Glomerular endothelial cell (primary cell): ENCODE data around the gene VPS13A. TPM values are rescaled to one million over a fixed set of nuclear protein-coding genes. Genes with fewer than 3 reads are reported as not detected.
"Not testable (repeated sequence)": the region's sequence is repeated elsewhere in the genome, so short reads cannot be mapped to it uniquely, and the experiment has no call there.

Experiments
- DNase-seq: peaks from one replicate; pipeline ENCODE4 v3.0.0-alpha.2; 2011; ENCODE audit warnings: low read depth, low spot score; ENCODE audit errors: extremely low read depth
- total RNA-seq: library from RNA; depleted of rRNA; stranded (reverse); fragments of >200 nt; gene quantifications from 2 replicates; pipeline ENCODE4 v1.2.3, GENCODE V29; 2015

Gene VPS13A
- total RNA-seq, 1 donor from 2014 or later = 33.8 TPM

DNA sequence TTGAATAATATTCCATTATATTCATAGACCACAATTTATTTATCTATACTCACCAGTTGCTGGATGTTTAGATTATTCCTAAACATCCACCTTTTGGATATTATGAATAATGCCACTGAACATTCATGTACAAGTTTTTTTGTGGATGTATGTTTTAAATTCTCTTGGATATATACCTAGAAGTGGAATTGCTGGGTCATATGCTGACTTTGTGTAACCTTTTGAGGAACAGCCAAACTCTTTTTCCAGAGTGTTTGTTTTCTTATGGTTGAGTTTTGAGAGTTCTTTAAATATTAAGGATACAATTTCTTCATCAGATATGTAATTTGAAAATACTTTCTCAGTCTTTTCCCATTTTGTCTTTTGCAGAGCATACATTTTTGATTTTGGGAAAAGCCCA, 2.7 kb downstream of the VPS13A start:
- DNase-seq = no peak

DNA sequence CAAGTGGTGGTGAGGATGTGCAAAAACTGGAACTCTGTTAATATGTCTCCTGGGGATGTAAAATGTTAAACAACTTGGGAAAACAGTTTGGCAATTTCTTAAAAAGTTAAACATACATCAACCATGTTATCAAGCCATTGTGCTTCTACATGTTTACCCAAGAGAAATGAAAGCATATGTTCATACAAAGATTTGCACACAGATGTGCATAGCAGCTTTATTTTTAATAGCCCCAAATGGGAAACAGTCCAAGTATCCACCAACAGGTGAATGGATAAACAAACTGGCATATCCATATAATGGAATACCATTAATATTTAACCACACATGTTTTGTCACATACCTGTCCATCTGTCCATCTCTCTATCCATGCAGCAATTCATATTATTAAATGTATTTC, 6.2 kb downstream of the VPS13A start:
- DNase-seq = no peak

DNA sequence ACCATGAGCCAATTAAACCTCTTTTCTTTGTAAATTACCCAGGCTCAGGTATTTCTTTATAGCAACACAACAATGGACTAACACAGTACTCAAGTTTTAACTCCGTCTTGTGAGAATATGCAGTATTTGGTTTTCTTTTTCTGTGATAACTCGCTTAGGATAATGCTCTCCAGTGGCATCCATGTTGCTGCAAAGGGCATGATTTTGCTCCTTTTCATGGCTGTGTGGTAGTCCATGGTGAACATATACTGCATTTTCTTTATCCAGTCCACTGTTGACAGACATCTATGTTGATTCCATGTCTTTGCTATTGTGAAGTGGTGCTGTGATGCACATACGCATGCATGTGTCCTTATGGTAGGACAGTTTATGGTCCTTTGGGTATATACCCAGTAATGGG, 10.9 kb downstream of the VPS13A start:
- no peak for DNase-seq

DNA sequence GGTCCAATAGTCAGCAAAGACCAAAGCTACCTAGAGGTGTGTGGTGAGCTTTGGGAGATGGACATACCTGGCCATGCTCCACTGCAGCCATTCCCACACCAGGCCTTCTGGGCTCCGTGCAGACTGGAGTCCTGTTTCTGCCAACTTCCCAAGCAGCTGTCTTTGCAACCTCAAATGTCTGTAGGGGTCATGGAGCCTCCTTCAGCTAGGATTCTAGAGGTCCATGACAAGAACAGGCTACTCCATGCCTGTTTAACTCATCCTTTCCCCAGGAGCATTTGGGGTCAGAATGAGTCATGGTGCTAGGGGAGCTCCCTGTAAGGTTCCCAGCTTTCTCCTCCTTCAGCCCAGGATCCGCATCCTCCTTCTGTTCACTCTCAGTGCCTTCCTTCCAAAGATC, 17.1 kb downstream of the VPS13A start:
- DNase-seq = no peak

DNA sequence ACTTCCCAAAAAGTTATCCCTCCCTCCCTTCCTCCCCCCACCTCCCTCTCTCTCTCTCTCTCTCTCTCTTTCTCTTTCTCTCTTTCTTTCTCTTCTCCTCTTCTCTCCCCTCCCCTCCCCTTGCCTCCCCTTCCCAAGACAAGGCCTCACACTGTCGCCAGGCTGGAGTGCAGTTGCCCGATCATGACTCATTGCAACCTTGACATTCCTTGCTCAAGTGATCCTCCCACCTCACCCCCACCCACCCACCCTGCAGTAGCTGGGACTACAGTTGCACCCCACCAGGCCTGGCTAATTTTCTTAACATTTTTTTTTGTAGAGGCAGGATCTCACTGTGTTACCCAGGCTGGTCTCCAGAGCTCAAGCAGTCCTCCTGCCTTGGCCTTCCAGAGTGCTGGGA, 32.8 kb downstream of the VPS13A start:
- no peak for DNase-seq

DNA sequence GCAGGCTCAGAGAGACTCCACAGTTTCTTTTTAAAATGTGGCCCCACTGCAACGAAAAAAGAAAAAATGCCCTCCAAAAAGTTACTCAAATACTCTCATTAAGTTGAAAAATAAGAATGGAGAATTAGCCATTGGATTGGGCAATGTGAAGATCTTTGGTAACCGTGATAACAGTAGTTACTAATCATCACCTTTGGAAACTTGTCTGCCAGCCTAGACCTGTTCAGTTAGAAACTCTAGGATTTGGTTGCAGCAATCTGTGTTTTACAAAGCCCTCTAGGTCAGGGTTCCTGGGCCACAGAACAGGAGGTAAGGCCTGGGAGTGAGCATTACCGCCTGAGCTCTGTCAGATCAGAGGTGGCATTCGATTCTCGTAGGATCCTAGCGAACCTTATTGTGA, 34.2 kb downstream of the VPS13A start:
- no peak for DNase-seq

DNA sequence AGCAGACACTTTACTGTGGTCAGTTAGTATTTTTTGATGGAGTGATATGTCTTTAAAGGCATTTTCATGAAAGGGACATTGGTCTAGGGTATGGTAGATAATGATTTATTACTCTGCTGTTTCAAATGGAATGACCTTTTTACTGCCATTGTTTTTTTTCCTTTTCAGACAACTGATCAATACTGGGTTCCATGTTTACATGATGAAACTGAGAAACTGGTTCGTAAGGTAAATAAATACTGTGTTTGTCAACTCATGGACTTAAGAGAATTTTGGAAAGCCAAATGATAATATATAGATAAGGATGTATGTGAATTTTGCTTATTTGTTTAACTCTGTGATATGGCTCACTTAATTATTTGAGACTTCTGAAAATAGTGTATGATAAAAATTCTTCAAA, 35.5 kb downstream of the VPS13A start:
- DNase-seq = no peak

DNA sequence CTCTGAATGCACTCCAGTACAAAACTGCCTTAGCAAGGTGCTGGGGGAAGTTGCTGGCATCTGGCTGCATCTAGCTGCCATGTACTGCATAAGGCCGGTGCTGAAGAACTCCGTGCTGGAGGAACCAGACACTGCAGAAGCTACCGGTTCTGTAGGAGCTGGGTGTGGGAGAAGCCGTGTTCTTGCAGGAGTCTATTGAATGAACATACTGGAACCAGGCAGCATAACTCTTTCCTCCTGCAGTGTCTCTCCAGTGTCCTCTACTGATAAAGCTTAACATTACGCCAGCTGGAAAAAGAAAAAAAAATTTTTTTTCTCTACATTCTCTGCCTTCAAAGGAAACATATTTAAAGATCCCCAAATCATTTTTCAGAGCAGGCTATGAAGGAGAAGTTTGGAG, 38.5 kb downstream of the VPS13A start:
- DNase-seq = no peak

DNA sequence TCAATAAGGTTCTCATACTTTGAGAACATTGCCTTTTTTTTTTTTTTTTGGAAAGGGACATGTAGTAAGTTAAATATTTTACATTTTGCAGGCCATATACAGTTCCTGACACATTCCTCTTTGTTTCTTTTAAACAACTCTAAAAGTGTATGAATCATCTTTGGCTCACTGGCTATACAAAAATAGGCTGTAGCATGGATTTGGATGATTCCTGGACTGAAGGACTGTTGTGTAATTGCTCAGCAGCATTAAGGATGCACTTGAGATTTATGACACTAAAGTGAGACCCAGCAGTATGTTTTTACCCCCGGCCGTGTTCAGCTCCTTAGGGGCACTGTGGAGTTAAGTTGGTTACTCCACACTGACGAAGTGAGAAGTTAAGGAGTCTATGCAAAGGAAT, 41.3 kb downstream of the VPS13A start:
- DNase-seq = no peak

DNA sequence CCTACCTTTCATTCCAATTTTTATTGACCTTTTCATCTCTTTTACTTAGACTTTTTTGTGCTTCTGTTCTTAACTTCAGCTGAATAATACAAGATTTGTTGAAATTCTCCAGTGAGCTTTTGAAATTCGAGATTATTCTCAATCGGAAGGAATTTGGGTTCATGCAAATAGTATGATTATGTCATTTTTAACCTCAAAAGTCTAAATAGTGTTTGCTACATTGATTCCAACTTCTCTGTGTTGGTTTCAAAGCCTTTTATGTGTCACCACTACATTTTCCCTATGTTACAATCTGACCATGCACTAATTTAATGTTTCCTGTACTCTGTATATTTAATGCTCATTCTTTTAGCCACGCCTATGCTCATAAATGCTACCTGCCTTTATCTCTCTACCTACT, 44.1 kb downstream of the VPS13A start:
- DNase-seq = no peak

DNA sequence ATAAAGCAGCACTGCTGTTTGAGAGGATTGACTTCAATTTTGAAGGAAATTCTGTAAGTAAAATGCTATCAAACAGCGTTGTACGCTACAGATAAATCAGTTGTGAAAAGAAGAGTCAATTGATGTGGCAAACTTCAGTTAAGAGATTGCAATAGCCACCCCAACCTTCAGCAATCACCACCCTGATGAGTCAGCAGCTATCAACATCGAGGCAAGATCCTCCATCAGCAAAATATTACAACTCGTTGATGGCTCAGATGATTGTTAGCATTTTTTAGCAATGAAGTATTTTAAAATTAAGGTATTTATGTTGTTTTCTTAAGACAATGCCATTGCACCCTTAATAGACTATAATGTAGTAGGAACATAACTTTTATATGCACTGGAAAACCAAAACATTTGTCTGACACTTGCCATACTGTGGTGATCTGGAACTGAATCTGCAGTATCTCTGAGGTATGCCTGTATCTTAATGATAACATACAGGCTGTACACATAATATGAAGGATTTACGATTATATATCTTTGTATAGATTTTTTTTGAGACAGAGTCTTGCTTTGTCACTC, 47.5 kb downstream of the VPS13A start:
- DNase-seq = no peak

DNA sequence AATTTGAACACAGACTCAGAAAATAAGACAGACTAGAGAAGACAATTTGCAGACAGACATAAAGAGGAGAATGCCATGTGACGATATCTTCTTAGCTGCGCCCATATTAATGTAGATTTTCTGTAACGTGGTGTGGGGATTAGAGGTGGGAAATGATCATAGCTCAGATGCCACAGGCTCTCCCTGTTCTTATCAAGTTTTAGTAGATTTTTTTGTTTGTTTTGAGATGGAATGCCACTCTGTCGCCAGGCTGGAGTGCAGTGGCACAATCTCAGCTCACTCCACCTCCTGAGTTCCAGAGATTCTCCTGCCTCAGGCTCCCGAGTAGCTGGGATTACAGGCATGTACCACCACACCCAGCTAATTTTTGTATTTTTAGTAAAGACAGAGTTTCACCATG, 59.4 kb downstream of the VPS13A start:
- no peak for DNase-seq

DNA sequence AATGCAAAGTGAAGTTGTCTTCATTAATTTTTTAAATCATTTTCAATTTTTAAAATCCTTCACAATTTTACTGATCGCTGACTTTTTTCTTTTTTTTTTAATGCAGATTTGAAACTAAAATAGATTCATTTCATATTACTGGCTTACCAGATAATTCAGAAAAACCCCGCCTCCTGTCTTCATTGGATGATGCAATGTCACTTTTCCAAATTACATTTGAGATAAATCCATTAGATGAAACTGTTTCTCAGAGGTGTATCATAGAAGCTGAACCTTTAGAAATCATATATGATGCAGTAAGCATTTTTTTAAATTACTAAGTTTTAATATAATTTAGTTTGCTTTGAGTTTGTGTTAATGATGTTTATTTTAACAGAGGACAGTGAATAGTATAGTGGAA, 60.6 kb downstream of the VPS13A start:
- DNase-seq = no peak

DNA sequence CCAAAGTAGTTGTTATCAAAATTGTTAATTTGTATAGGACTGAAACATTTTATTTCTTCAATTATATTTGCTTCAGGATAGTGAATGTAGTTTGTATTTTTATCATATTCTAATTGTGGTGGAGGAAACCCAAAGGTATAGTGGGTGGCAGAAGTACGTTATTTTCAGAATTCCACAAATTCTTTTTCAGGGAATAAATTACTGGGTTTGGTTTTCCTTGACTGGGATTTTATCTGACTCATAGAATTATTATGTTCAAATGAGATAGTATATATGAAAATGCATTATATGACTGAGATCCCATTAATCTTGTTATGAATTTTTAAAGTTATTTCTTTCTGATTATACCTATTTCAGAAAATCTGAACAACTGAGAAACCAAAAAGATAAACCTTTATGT, 73.7 kb downstream of the VPS13A start:
- DNase-seq = no peak

DNA sequence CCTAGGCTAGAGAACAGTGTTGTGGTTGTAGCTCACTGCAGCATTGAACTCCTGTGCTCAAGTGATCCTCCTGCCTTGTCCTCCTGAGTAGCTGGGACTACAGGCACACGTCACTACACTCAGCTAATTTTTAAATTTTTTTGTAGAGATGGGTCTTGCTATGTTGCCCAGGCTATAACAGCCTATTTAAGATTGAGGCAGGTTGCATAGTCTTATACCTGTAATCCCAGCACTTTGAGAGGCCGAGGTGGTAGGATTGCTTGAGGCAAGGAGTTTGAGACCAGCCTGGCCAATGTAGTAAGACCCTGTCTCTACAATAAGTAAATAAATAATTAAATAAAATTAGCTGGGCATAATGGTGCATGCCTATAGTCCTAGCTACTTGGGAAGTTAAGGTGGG, 79.9 kb downstream of the VPS13A start:
- no peak for DNase-seq

DNA sequence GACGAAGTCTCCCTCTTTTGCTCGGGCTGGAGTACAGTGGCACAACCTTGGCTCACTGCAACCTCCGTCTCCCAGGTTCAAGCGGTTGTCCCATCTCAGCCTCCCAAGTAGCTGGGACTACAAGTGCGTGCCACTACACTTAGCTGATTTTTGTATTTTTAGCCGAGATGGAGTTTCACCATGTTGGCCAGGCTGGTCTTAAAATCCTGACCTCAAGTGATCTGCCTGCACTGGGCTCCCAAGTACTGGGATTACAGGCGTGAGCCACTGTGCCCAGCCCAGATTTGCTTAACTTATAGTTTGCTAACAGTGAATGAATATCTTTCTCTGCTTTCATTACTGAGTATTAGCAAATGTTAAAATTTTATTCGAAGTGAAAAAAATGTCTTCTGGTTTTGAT, 84.3 kb downstream of the VPS13A start:
- DNase-seq = no peak

DNA sequence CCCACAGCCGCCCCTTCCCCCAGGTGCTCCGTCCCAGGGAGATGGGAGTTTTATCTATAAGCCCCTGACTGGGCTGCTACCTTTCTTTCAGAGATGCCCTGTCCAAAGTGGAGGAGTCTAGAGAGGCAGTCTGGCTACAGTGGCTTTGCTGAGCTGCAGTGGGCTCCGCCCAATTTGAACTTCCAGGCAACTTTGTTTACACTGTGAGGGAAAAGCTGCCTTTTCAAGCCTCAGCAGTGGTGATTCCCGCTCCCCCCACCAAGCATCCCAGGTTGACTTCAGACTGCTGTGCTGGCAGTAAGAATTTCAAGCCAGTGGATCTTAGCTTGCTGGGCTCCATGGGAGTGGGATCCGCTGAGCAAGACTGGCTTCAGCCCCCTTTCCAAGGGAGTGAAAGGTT, 90.4 kb downstream of the VPS13A start:
- not testable (repeated sequence) for DNase-seq

DNA sequence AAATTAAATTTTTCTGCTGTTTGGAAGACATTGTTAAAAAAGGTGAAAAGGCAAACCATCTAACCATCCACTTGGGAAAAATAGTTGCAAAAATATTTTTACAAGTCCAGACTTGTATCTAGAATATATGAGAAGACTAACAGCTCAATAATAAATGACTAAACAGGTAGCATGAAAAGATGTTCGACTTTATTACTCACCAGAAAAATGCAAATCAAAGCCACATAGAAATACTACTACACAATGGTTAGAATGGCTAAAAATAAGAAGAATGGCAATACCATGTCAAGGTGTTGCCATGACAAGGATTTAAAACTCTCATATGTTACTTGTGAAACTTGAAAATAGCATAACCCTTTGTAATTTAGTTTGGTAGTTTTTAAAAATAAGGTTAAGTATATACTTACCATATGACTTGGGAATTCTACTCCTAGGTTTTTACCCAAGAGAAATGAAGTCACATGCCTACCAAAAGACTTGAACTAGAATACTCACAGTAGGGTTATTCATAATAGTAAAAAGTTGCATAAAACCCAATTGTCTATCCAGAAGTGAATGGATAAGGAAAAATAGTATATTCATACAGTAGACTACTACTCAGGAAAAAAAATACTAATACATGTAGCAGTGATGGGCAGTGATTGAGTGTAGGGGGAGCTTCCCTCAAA, 93.8 kb downstream of the VPS13A start:
- DNase-seq = no peak

DNA sequence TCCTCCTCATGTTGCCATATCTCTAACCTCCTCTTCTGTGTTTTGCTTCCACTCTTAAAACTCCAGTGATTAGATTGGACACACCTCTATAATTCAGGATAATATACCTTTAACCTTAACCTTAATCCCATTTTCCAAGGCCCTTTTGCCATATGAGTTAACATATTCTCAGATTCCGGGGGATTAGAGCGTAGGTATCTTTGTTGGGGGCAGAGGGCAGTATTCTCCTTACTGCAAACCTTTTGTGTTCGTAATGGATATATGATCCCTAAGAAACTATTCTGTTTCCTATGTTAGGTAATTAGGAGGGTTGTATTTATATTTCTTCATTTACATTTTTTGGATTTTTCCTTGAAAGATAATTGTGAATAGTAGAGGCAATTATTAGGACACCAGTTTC, 99.5 kb downstream of the VPS13A start:
- no peak for DNase-seq

DNA sequence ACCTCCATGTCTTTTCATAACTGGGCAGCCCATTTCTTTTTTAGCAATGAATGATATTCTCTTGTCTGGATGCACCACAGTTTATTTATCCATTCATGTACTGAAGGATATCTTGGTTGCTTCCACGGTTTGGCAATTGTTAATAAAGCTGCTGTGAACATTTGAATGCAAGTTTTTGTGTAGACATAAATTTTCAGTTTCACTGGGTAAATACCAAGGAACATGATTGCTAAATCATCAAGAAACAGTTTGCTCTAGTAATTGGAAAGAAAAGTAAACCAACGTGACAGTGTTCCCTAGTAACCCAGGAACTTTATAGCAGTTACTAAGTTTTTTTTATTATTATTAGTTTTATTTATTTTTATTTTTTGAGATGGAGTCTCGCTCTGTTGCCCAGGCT, 100.4 kb downstream of the VPS13A start:
- DNase-seq = no peak

DNA sequence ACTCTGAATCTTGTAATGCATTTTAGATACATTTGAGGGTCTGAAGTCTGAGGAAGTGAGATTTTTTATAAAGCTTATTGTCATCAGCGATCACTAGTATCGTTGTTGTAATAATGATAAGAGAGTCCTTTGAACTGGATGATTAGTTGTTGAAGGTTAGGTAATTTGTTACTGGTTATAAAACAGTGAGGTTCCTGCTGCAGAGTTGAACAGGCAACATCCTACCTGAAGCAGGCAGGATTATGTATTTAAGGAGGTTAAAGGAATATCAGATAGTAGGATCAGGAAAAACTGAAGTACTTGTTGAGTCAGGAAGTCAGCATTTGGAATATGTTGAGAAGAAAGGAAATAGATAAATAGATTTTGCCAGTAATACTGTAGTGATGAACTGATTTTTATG, 106.7 kb downstream of the VPS13A start:
- no peak for DNase-seq

DNA sequence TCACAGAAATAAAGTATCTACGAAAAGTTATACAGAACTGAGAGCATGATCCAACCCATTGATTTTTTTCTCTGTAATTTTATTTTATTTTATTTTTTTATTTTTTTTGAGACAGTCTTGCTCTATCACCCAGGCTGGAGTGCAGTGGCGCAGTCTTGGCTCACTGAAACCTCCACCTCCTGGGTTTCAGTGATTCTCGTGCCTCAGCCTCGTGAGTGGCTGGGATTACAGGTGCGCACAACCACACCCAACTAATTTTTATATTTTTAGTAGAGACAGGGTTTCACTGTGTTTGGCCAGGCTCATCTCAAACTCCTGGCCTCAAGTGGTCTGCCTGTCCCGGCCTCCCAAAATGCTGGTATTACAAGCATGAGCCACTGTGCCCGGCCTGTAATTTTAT, 107.3 kb downstream of the VPS13A start:
- DNase-seq = no peak

DNA sequence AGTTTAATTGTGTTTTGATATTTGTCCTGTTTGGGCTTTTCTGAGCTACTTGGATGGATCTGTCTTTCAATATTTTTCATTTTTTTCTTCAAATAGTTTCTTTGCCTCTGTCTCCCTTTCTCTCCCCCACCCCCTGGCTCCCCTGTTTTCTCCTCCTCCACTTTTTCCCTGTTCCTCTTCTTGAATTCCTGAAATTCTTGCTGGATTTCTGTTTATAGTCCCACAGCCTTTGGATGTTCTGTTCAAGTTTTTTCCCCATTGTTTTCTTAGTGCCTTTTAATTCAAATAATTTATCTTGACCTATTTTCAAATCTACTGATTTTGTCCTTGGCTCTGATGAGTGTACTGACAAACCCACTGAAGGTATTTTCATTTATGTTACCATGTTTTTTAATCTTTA, 113.0 kb downstream of the VPS13A start:
- no peak for DNase-seq
